NOMO-1 treated with DMSO at 0.1 percent for 48 hours (cell line): ENCODE measurements around the gene HRC.
"Not testable (repeated sequence)": the region's sequence is repeated elsewhere in the genome, so short reads cannot be mapped to it uniquely, and the experiment has no call there.

Source experiments
- DNase-seq: peaks from one replicate; lab custom pipeline; 2025; ENCODE audit not compliant: unreplicated experiment; lab: John Stamatoyannopoulos, UW

The HRC gene, protein sequence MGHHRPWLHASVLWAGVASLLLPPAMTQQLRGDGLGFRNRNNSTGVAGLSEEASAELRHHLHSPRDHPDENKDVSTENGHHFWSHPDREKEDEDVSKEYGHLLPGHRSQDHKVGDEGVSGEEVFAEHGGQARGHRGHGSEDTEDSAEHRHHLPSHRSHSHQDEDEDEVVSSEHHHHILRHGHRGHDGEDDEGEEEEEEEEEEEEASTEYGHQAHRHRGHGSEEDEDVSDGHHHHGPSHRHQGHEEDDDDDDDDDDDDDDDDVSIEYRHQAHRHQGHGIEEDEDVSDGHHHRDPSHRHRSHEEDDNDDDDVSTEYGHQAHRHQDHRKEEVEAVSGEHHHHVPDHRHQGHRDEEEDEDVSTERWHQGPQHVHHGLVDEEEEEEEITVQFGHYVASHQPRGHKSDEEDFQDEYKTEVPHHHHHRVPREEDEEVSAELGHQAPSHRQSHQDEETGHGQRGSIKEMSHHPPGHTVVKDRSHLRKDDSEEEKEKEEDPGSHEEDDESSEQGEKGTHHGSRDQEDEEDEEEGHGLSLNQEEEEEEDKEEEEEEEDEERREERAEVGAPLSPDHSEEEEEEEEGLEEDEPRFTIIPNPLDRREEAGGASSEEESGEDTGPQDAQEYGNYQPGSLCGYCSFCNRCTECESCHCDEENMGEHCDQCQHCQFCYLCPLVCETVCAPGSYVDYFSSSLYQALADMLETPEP

DNA sequence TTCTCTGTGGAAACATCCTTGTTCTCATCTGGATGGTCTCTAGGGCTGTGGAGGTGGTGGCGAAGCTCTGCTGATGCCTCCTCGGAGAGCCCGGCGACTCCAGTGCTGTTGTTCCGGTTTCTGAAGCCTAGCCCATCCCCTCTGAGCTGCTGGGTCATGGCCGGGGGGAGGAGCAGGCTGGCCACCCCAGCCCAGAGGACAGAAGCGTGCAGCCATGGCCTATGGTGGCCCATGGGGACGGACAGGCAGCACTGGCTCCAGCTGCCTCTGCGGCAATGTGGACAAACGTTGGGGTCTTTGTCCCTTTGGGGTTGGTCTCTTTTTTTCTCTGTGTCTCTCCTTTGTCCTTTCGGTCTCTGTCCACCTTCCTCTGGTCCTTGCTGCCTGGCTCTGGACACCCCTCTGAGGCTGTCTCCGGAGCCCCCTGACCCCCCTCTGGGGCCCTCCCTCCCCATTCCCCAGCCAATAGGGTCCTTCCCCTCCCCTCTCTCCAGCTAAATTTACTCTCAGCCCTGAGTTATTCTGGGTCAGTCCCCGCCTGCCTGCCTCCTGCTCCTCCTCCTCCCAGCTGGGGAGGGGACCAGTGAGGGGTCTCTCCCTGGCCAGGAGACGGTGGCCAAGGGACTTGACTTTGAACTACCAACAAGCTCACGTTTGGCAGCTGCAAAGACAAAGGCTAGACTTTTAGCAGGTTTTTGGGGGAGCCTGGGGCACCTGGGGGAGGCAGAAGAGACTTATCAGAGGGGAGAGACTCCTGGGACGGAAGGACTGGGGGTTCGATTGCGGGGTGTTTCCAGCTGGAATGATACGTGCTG lies at the start of gene HRC:
HRC (minus strand) TSS at position 392 of the 815 bp plus-strand sequence; CDS start at position 233, 159 bp downstream.
- DNase-seq = peak; percentile 31

DNA sequence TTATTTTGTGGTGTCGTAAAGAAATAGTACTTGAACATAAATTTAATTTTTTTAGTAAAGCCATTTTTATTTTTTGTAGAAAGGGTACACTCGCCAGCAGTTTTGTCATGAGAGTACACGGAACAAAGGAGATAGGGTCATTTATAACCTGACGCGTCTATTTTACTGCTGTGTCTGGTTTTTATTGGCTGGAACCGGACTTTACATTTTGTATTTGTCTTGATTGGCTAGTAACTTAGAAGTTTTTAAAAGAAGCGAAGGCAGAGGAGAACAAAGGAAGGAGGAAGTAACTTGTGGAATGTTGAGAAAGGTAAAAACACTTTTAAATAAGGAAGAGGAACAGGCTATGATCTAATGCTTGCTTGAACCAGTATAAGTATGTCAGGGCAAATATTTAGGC lies 45.8 kb upstream of the HRC start:
- peak; percentile 79 for DNase-seq

DNA sequence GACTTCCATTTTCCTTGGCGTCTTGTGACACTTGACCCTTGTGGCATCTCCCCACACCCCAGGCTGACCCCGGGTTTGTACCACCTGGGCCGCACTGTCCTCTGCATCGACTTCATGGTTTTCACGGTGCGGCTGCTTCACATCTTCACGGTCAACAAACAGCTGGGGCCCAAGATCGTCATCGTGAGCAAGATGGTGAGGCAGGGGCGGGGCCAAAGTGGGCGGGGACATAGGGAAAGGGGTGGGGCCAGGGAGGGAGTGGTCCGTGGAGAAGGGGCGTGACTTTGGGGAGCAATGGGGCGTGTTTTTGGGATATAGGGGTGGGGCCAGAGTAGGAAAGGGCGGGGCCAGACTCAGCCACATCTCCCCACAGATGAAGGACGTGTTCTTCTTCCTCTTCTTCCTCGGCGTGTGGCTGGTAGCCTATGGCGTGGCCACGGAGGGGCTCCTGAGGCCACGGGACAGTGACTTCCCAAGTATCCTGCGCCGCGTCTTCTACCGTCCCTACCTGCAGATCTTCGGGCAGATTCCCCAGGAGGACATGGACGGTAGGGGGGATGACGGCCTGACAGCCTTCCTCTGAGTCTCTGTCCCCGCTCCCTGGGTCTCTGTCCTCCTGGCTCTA lies 45.2 kb upstream of the HRC start:
- DNase-seq = peak; percentile 66

DNA sequence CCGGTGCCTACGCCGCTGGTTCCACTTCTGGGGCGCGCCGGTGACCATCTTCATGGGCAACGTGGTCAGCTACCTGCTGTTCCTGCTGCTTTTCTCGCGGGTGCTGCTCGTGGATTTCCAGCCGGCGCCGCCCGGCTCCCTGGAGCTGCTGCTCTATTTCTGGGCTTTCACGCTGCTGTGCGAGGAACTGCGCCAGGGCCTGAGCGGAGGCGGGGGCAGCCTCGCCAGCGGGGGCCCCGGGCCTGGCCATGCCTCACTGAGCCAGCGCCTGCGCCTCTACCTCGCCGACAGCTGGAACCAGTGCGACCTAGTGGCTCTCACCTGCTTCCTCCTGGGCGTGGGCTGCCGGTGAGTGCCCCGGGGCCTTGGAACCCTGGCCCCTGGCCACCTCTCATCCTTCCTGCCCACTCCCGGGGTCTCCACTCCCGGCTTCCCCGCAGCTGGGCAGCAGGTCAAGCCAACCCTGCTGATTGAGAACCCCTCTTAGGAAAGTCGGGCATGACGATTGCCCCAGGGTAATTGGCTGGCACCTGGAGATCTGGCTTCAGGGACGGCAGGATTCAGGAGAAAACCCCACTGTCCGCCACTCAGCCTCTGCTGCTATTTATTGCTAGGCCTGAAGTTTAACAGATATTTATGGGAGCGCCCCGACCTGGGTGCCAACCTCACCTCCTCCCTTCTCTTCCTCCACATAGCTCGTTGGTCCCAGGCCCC lies 41.5 kb upstream of the HRC start:
- DNase-seq = no peak

DNA sequence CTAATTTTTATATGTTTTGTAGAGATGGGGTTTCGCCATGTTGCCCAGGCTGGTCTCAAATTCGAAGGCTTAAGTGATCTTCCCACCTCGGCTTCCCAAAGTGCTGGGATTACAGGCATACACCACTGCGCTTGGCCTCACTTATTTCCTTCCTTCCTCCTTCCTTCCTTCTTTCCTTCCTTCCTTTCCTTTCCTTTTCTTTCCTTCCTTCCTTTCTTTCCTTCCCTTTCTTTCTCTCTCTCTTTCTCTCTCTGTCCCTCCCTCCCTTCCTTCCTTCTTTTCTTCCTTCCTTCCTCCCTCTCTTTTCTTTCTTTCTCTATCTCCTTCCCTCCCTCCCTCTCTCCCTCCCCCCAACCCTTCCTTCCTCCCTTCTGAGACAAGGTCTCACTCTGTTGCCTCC lies 39.2 kb upstream of the HRC start:
- no peak for DNase-seq

DNA sequence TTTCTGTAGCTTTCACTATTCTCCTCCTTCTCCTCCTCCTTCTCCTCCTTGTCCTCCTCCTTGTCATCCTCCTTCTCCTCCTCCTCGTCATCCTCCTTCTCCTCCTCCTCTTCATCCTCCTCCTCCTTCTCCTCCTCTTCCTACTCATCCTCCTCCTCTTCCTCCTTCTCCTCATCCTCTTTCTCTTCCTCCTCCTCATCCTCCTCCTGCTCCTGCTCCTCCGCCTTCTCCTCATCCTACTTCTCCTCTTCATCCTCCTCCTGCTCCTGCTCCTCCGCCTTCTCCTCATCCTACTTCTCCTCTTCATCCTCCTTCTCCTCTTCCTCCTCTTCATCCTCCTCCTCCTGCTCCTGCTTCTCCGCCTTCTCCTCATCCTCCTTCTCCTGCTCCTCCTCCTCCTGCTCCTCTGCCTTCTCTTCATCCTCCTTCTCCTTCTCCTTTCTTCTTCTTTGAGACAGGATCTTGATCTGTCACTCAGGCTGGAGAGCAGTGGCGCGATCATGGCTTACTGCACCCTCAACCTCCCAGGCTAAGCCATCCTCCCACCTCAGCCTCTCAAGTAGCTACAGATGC lies 38.7 kb upstream of the HRC start:
- DNase-seq = no peak

DNA sequence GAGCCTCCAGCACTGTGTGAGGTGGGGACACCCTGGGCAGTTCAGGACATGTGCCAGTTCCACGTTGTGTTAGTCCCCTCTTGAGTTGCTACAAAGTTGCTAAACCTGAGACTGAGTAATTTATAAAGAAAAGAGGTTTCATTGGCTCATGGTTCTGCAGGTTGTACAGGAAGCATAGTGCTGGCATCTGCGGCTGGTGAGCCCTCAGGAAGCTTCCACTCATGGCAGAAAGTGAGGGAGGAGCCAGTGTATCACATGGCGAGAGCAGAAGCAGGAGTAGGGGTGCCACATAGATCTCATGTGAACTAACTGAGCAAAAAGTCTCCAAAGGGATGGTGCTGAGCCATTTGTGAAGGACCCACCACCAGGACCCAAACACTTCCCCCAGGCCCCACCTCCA lies 35.6 kb upstream of the HRC start:
- DNase-seq = no peak

DNA sequence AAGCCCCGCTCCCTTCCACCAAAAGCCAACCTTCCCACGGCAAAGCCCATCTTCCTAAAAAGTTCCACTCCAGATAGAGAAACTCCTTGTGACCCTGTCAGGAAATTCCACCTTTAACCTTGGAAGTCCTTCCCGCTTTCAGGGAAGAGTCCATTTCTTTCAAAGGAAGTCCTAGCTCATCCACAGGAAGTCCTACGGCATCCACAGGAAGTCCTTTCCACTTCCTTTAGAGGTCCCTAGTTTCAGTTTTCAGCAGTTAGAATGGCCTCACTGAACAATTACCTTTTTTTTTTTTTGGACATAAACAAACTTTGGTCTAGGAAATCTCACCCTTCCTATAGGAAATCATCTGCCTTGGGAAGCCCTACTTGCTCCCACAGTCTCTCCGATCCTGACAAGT lies 34.1 kb upstream of the HRC start:
- no peak for DNase-seq

DNA sequence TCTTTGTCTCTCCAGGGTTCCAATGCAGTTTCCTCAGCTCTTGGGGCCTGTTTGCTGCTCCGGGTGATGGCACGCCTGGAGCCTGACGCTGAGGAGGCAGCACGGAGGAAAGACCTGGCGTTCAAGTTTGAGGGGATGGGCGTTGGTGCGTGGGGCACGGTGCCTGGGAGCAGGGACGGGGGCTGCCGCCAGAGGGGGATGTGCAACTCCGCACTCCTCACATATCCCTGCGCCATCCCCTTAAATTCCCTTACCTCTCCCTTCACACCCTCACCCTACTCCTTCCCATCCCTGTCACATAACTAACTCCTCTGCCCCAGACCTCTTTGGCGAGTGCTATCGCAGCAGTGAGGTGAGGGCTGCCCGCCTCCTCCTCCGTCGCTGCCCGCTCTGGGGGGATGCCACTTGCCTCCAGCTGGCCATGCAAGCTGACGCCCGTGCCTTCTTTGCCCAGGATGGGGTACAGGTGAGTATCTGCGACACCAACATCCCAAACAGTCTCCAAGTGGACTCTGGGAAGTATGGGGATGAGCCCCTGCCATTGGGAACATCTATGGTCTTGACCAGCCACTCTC lies 33.5 kb upstream of the HRC start:
- DNase-seq = no peak

DNA sequence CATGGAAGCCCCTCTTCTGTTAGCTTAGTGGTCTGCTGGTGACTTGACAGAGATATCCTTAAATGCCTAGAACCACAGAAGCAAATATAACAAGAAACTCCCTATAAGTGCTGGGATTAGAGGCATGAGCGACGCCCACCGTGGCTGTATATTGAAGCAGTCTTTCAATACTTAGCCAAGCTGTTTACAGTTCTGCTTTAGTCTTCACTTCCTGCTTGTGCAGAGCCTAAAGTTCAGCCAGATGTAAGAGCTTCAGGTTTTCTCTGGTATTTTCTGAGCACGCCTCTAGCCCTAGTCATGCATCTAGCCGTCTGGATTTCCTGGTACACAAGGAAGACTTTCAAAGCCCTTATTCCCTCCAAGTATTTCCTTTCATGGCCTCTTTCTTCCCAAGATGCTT lies 30.9 kb upstream of the HRC start:
- peak; percentile 43 for DNase-seq

DNA sequence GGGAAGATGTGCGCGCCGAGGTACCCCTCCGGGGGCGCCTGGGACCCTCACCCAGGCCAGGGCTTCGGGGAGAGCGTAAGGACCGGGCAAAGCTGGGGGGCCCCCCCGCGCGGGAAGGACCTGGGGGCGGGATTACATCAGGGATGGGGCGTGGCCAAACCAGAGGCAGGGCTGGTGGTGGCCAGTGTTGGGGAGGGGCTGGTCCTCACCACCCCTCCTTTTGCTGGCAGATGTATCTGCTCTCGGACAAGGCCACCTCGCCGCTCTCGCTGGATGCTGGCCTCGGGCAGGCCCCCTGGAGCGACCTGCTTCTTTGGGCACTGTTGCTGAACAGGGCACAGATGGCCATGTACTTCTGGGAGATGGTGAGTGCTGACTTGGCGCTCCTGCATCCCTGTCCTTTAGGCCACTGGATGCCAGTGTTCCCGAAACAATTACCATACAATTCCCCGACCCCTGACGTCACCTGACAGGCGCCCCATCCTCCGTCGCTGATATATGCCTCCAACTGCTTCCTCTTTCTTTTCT lies 27.7 kb upstream of the HRC start:
- peak; percentile 29 for DNase-seq

DNA sequence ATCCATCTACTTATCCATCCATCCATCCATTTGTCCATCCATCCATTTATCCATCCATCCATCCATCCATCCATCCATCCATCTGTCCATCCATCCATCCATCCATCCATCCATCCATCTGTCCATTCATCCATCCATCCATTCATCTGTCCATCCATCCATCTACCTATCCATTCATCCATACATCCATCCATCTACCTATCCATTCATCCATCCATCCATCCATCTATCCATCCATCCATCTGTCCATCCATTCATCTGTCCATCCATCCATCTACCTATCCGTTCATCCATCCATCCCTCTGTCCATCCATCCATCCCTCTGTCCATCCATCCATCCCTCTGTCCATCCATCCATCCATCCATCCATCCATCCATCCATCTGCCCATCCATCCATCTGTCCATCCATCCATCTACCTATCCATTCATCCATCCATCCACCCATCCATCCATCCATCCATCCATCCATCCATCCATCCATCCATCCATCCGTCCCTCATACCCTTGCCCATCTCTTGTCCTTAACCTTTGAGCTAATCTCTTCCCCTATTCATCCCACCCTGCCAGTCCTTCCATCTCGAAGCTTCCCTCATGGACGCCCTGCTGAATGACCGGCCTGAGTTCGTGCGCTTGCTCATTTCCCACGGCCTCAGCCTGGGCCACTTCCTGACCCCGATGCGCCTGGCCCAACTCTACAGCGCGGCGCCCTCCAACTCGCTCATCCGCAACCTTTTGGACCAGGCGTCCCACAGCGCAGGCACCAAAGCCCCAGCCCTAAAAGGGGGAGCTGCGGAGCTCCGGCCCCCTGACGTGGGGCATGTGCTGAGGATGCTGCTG lies 27.0 kb upstream of the HRC start:
- DNase-seq = not testable (repeated sequence)

DNA sequence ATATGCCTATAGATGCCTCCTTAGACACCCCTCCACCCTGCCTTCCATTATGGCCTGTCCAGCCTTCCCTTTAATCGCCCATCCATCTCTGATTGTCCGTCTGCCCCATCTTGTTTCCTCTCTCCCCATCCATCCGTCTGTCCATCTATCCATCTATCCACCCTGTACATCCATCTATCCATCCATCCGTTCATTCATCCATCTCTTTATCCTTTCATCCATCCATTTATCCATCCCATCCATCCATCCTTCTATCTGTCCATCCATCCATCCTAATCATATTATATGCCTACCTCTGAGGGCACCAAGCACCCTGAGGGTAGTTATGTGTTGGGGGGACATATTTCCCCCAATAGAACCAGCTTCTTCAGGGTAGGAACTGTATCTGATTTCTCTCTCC lies 25.5 kb upstream of the HRC start:
- no peak for DNase-seq

DNA sequence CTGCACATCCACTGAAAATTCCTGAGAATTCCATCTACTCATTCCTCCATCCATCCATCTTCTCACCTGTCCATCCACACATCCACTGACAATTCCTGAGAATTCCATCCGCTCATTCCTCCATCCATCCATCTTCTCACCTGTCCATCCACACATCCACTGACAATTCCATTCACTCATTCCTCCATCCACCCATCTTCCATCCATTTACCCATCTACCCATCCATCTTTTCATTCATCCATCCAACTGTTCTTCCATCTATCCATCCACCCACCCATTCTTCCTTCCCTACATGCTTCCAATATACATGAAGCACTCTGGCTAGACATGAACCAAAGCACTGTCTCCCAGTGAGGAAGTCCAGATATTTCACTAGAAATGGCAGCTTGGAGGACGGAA lies 18.0 kb upstream of the HRC start:
- DNase-seq = no peak

DNA sequence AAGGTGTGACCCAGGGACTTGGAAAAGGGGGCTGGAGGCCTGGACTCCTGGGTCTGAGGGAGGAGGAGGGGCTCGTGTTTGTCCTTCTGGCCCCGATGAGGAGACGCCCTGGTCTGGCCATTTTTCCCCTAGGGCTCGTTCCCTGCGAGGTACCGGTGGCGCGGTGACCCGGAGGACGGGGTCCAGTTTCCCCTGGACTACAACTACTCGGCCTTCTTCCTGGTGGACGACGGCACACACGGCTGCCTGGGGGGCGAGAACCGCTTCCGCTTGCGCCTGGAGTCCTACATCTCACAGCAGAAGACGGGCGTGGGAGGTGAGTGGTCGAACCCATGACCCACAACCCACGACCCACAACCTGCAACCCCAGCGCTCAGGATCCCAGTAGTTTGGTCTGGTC lies 13.2 kb upstream of the HRC start:
- DNase-seq = no peak

DNA sequence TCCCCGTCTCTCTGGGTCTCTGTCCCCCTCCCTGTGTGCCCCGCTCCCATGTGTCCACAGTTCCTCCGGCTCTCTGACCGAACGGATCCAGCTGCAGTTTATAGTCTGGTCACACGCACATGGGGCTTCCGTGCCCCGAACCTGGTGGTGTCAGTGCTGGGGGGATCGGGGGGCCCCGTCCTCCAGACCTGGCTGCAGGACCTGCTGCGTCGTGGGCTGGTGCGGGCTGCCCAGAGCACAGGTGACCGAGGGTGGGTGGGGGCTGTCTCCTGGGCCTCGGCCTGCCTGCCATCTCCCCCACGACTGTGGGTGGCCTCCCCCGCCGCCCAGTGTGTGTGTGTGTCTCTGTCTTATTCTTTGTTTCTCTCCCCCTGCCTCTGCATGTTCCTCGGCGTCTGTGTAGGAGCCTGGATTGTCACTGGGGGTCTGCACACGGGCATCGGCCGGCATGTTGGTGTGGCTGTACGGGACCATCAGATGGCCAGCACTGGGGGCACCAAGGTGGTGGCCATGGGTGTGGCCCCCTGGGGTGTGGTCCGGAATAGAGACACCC lies 12.7 kb upstream of the HRC start:
- no peak for DNase-seq

DNA sequence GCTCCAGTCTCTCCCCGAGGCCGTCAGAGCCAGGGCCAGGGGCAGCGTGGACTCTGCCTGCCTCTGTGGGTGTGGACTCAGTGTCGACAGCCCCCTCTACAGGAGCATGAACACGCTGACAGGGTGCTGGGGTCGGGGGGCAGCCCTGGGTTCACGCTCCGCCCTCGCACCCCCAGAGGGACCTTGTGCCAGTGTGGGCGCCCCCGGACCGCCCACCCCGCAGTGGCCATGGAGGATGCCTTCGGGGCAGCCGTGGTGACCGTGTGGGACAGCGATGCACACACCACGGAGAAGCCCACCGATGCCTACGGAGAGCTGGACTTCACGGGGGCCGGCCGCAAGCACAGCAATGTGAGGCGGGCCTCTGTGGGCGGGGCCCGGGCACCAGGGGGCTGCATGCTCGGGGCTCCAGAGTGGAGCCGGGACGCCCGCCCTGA lies 10.7 kb upstream of the HRC start:
- DNase-seq = no peak

DNA sequence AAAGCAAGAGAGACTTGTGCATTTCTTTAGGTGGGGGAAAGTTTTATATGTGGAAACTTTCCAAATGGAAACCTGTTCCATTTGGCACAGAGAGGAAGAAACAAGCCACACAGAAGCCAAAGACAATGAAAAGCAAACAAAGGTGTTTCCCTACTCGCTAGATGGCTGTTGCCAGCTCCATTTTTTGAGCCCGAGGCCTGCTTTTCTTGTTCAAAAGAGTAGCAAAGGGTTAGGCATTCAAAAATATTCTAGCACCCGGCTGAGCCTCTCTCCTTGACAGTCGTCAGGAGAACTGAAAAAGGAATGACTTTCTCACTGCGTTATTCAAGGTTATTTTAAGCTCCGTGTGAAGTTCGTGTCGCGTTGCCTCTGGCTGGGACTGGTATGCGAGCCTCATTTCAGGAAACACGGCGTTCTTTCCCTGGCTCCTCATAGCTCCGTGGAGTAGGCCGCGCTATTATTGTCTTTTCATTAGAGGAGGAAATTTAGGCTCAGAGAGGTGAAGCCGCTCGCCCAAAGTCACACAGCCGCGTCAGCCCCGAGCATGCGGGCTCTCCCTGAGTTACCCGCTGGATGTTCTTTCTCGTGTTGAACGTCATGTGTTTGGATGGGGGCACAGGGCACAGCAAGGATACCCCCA lies 10.0 kb upstream of the HRC start:
- DNase-seq = no peak
